Measurements from ENCODE around the gene ZNF329. TPM values are rescaled to one million over a fixed set of nuclear protein-coding genes. Genes with fewer than 3 reads are reported as not detected.

ZNF329 gene
- total RNA-seq, 1 experiment from 2014 or later, result 1.7 TPM

DNA sequence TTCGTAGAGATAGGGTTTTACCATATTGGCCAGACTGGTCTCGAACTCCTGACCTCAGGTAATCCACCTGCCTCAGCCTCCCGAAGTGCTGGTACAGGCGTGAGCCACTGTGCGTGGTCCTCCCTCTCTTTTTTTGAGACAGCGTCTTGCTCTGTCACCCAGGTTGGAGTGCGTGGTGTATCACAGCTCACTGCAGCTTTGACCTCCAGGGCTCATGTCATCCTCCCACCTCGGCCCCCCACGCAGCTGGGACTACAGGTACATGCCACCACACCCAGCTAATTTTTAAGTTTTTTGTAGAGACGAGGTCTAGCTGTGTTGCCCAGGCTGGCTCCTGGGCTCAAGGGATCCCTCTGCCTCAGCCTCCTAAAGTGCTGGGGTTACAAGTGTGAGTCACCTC is 70.8 kb downstream of the ZNF329 start:
- Histone ChIP-seq H4K20me1 (ENCODE audit: insufficient read depth) (no peaks in the 10 kb centered on the region), H3K27me3 (ENCODE audit: insufficient read depth, low read length) (no peaks in the 10 kb centered on the region), H3K4me3 (replicated peaks in 1 of 2; ENCODE audit: low read depth in 1 of 2, low read length in 2 of 2) (no peak overlapping the region), H3K4me1 (ENCODE audit: control insufficient read depth in 1 of 2, insufficient read depth in 2 of 2, low read length in 2 of 2) (no peaks in the 10 kb centered on the region), H3K4me2 (ENCODE audit: low read length) (no peak overlapping the region), H3K27ac (ENCODE audit: low read depth, low read length) (no peak overlapping the region), H3K9me3 (ENCODE audit: control insufficient read depth in 1 of 2, insufficient read depth in 1 of 2, low read depth in 1 of 2, low read length in 2 of 2) (peaks cover 0 to 10% of the 10 kb centered on the region in 2 experiments; a peak in 2 of 4 replicates), H3K79me2 (ENCODE audit: insufficient read depth, low read length) (no peaks in the 10 kb centered on the region), H2AFZ (ENCODE audit: low read depth, low read length, poor library complexity, severe bottlenecking) (no peak overlapping the region), H3K36me3 (ENCODE audit: control insufficient read depth in 1 of 2, insufficient read depth in 2 of 2, low read length in 2 of 2) (no peaks in the 10 kb centered on the region), H3K9me2 (ENCODE audit: insufficient read depth) (no peaks in the 10 kb centered on the region), H3K9ac (ENCODE audit: low read length) (no peak overlapping the region)
- ATAC-seq (no peak), DNase-seq (ENCODE audit: low read depth, low spot score) (no peak)
- RAD21 ChIA-PET (ENCODE audit: low non-redundant PET in 1 of 2, low total read pairs in 2 of 2, uncharacterized antibody in 2 of 2, unreplicated experiment in 2 of 2), result no interaction called here
- POLR2A ChIA-PET, result no interaction called here
- no TSS peak for BruUV-seq (replicated peaks)
- TF ChIP-seq ELF1 (IDR thresholded peaks at IDR 0.05; ENCODE audit: borderline replicate concordance, low read depth) (no peak), ZNF274 (IDR thresholded peaks at IDR 0.05; ENCODE audit: low read depth, low read length) (no peak), RAD21 (IDR thresholded peaks at IDR 0.05; ENCODE audit: low read depth) (no peak), ATF3 (IDR thresholded peaks at IDR 0.05) (no peak), JUND (IDR thresholded peaks at IDR 0.05) (no peak), POLR2AphosphoS5 (IDR thresholded peaks at IDR 0.05; ENCODE audit: low read depth, low read length) (no peak), SIN3A (IDR thresholded peaks at IDR 0.05; ENCODE audit: low read depth) (no peak), EGR1 (IDR thresholded peaks at IDR 0.05; ENCODE audit: low read depth) (no peak), EZH2phosphoT487 (IDR thresholded peaks at IDR 0.05; ENCODE audit: borderline replicate concordance) (no peak), ZFX (IDR thresholded peaks at IDR 0.05) (no peak), POLR2A (IDR thresholded peaks at IDR 0.05; ENCODE audit: borderline replicate concordance, extremely low read depth, insufficient read depth, insufficient read length) (no peak), CEBPB (IDR thresholded peaks at IDR 0.05; ENCODE audit: low read depth) (no peak), TCF7L2 (IDR thresholded peaks at IDR 0.05; ENCODE audit: borderline replicate concordance, extremely low read depth, insufficient read depth, insufficient read length) (no peak), SRF (IDR thresholded peaks at IDR 0.05; ENCODE audit: low read depth) (no peak), EZH2 (IDR thresholded peaks at IDR 0.05) (no peak), CTCF (IDR thresholded peaks at IDR 0.05 in 2 of 3, conservative IDR thresholded peaks at IDR 0.05 in 1 of 3; ENCODE audit: borderline replicate concordance in 1 of 3, insufficient read depth in 1 of 3, low read depth in 2 of 3, low read length in 2 of 3) (no peak), SP1 (IDR thresholded peaks at IDR 0.05; ENCODE audit: low read depth) (no peak), FOSL1 (IDR thresholded peaks at IDR 0.05; ENCODE audit: low read depth) (no peak)
- TF ChIP-seq, protein P1, sequence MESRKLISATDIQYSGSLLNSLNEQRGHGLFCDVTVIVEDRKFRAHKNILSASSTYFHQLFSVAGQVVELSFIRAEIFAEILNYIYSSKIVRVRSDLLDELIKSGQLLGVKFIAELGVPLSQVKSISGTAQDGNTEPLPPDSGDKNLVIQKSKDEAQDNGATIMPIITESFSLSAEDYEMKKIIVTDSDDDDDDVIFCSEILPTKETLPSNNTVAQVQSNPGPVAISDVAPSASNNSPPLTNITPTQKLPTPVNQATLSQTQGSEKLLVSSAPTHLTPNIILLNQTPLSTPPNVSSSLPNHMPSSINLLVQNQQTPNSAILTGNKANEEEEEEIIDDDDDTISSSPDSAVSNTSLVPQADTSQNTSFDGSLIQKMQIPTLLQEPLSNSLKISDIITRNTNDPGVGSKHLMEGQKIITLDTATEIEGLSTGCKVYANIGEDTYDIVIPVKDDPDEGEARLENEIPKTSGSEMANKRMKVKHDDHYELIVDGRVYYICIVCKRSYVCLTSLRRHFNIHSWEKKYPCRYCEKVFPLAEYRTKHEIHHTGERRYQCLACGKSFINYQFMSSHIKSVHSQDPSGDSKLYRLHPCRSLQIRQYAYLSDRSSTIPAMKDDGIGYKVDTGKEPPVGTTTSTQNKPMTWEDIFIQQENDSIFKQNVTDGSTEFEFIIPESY (IDR thresholded peaks at IDR 0.05; ENCODE audit: extremely low read depth, insufficient replicate concordance, low read length), result no peak
- CTCF ChIA-PET, result no interaction called here
- intact Hi-C loops (cut with micrococcal nuclease), result no loop called here
